Erythroblast (primary cell): ENCODE measurements around the gene SLC35B4.

Experiments used
- GATA1 ChIP-seq: IDR thresholded peaks from 2 replicates; pipeline ENCODE4 v1.6.1; 2011; ENCODE audit warnings: low read depth, mild to moderate bottlenecking, control low read depth, low read length, moderate library complexity
- POLR2A ChIP-seq: IDR thresholded peaks from 2 replicates; pipeline ENCODE4 v1.6.1; 2011; ENCODE audit warnings: mild to moderate bottlenecking, low read length

GRCh38 chr7:134297489-134297888 is 19.2 kb downstream of the SLC35B4 start:
- no peak for TF ChIP-seq POLR2A
- TF ChIP-seq GATA1 = no peak
